Activated CD4-positive, alpha-beta T cell treated with anti-CD3 and anti-CD28 coated beads for 24 hours (primary cell): Measurements from ENCODE around the gene RASA3.
"Not testable (repeated sequence)": the region's sequence is repeated elsewhere in the genome, so short reads cannot be mapped to it uniquely, and the experiment has no call there.

Experiments used
- DNase-seq, 2 donors: peaks; one replicate each; pipeline ENCODE4 v3.0.0-alpha.2; 2020; ENCODE audit warnings: low read depth in 2 of 2

RASA3 gene

GRCh38 chr13:114002771-114003321 is 129.6 kb downstream of the RASA3 start:
- DNase-seq = no peak

GRCh38 chr13:114002009-114002544 is 130.3 kb downstream of the RASA3 start:
- no peak for DNase-seq

GRCh38 chr13:114001331-114002008 is 131.0 kb downstream of the RASA3 start:
- no peak for DNase-seq

GRCh38 chr13:114000151-114001040 is 132.0 kb downstream of the RASA3 start:
- DNase-seq = no peak

GRCh38 chr13:113999618-113999910 is 132.9 kb downstream of the RASA3 start:
- no peak for DNase-seq

GRCh38 chr13:113998781-113999617 is 133.4 kb downstream of the RASA3 start:
- no peak for DNase-seq

- DNase-seq = no peak
These were observed 134.3 kb downstream of the RASA3 start for GRCh38 chr13:113997845-113998751.

GRCh38 chr13:113996912-113997745 is 135.3 kb downstream of the RASA3 start:
- DNase-seq = no peak

- no peak for DNase-seq
These were observed 136.1 kb downstream of the RASA3 start for GRCh38 chr13:113996081-113996911.

GRCh38 chr13:113995051-113995601 is 137.3 kb downstream of the RASA3 start:
- no peak for DNase-seq

GRCh38 chr13:113992276-113993005 is 140.0 kb downstream of the RASA3 start:
- no peak for DNase-seq

- DNase-seq = no peak
These were observed 140.7 kb downstream of the RASA3 start for GRCh38 chr13:113991676-113992179.

GRCh38 chr13:113991191-113991669 is 141.2 kb downstream of the RASA3 start:
- DNase-seq = no peak

GRCh38 chr13:113990321-113990837 is 142.0 kb downstream of the RASA3 start:
- DNase-seq = no peak

GRCh38 chr13:113989585-113990300 is 142.7 kb downstream of the RASA3 start:
- no peak for DNase-seq

GRCh38 chr13:113988859-113989258 is 143.6 kb downstream of the RASA3 start:
- not testable (repeated sequence) for DNase-seq

GRCh38 chr13:113982296-113982661 is 150.1 kb downstream of the RASA3 start:
- DNase-seq = no peak
